ENCODE results near the gene KCNN3. TPM values are rescaled to one million over a fixed set of nuclear protein-coding genes. Genes with fewer than 3 reads are reported as not detected.

The KCNN3 gene
- total and polyA plus RNA-seq, 8 donors: 1.9 to 3.1 (median 2.3) TPM

DNA sequence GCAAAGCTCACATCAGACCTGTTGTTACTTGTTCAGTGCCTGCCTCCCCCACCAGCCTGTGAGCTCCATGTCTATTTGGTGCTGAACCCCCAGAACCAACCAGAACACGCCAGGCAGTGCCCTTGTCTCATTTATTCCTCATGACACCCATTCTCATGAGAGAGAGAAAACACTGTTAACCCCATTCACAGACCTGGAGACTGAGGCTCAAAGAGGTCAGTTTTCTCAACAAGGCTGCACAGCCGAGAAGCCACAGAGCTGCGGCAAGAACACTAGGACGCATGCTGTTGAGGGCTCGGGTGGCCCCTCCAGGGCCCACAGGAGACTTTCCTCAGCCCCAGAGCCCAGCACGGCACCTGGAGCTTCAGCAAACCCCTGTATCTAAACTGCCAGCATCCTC lies 13.1 kb downstream of the KCNN3 start:
- intact Hi-C loops (cut with DNase I): no loop called here
- ATAC-seq (no peak), DNase-seq (no peak)
- no peak overlapping the region for H3K27ac ChIP-seq
- no peak overlapping the region for H3K4me3 ChIP-seq
- TF ChIP-seq, protein P1, sequence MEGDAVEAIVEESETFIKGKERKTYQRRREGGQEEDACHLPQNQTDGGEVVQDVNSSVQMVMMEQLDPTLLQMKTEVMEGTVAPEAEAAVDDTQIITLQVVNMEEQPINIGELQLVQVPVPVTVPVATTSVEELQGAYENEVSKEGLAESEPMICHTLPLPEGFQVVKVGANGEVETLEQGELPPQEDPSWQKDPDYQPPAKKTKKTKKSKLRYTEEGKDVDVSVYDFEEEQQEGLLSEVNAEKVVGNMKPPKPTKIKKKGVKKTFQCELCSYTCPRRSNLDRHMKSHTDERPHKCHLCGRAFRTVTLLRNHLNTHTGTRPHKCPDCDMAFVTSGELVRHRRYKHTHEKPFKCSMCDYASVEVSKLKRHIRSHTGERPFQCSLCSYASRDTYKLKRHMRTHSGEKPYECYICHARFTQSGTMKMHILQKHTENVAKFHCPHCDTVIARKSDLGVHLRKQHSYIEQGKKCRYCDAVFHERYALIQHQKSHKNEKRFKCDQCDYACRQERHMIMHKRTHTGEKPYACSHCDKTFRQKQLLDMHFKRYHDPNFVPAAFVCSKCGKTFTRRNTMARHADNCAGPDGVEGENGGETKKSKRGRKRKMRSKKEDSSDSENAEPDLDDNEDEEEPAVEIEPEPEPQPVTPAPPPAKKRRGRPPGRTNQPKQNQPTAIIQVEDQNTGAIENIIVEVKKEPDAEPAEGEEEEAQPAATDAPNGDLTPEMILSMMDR (IDR thresholded peaks at IDR 0.05): no peak
- no peaks in the 10 kb centered on the region for H3K9me3 ChIP-seq
- H3K27me3 ChIP-seq: no peaks in the 10 kb centered on the region
- no peaks in the 10 kb centered on the region for H3K4me1 ChIP-seq
- H3K36me3 ChIP-seq: no peaks in the 10 kb centered on the region

DNA sequence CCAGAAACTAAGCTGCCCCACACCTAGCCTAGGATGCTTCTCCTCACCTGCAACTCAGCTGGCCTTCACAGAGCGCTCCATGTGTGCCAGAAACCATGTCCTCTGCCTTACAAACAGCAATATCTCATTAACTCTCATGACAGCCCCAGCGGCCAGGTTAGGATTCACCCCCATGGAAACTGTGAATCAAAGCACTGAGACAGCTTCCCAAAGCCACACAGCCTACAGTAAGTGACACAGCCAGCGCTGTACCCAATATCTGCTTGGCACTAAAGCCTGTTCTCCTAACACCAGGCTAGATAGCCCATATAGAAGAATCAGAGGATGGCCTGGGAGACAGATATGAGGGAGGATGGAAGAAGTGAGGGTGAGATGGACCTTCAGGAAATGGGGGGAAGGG lies 13.5 kb downstream of the KCNN3 start:
- intact Hi-C loops (cut with DNase I): no loop called here

DNA sequence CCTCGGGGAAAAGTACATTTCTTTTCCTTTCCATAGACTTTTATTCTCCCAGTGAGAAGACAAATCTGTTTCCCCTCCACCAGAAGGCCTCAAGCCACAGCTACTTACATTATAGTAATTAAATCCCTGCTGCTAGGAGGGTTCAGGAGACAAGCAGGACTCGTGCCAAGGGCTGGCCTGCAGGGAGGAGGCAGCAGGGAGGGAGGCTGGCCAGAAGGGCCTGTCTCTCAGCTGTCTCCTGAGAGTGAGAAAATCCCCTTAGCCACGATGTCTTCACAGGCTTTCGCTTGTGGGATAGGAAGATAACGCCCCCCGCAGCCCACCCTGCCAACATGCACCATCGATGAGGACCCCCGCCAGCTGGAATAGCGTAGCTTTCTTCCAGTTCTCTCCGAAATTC lies 14.0 kb downstream of the KCNN3 start:
- no peaks in the 10 kb centered on the region for H3K4me1 ChIP-seq
- H3K27ac ChIP-seq: no peak overlapping the region
- no peak overlapping the region for H3K4me3 ChIP-seq
- ATAC-seq (no peak), DNase-seq (peak in 1 of 4 donors; percentile 65)
- intact Hi-C loops (cut with DNase I): no loop called here
- TF ChIP-seq, protein P1 (IDR thresholded peaks at IDR 0.05): no peak
- no peaks in the 10 kb centered on the region for H3K36me3 ChIP-seq
- no peaks in the 10 kb centered on the region for H3K9me3 ChIP-seq
- H3K27me3 ChIP-seq: no peaks in the 10 kb centered on the region

More for the DNA sequence above, 13.5 kb downstream of the KCNN3 start:
- Histone ChIP-seq H3K27me3 (no peaks in the 10 kb centered on the region), H3K27ac (no peak overlapping the region), H3K4me1 (no peaks in the 10 kb centered on the region), H3K4me3 (no peak overlapping the region), H3K9me3 (no peaks in the 10 kb centered on the region), H3K36me3 (no peaks in the 10 kb centered on the region)
- no peak for ATAC-seq
- no peak for DNase-seq
- TF ChIP-seq, protein P1 (IDR thresholded peaks at IDR 0.05): no peak

DNA sequence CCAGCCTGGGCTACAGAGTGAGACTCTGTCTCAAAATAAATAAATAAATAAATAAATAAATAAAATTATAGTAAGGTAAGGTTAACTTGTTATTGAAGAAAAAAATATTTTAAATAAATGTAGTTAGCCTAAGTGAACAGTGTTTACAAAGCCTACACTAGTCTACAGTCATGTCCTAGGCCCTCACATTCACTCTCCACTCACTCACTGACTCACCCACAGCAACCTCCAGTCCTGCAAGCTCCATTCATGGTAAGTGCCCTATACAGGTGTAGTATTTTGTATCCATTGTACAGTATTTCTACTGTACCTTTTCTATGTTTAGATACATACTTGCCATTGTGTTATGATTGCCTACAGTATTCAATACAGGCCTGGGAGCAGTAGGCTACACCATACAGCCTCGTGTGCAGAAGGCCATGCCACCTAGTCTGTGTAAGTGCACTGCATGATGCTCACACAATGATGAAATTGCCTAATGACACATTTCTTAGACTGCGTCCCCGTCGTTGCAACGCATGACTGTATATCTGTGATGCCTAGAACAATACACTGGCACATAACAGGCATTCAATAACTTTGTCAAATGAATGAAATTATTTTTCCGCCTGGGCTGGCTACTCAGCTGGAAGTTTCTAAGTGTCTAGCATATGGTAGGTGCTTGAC lies 14.8 kb downstream of the KCNN3 start:
- intact Hi-C loops (cut with DNase I): no loop called here
- no peak overlapping the region for H3K4me3 ChIP-seq
- no peaks in the 10 kb centered on the region for H3K36me3 ChIP-seq
- TF ChIP-seq, protein P1 (IDR thresholded peaks at IDR 0.05): no peak
- H3K9me3 ChIP-seq: no peaks in the 10 kb centered on the region
- no peak overlapping the region for H3K27ac ChIP-seq
- no peaks in the 10 kb centered on the region for H3K27me3 ChIP-seq
- no peak for ATAC-seq
- no peaks in the 10 kb centered on the region for H3K4me1 ChIP-seq
- DNase-seq: no peak

DNA sequence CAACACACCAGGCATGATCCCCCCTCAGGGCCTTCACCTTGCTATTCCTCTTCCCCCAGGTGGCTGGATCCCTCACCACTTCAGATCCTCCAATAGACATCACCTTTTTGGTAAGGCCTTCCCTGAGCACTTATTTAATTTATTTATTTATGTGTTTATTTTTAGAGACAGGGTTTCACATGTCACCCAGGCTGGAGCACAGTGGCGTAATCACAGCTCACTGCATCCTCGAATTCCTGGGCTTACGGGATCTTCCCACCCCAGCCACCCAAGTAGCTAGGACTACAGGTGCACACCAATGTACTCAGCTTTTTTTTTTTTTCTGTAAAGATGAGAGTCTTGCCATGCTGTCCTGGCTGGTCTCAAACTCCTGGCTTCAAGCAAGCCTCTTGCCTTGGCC lies 17.2 kb downstream of the KCNN3 start:
- no peaks in the 10 kb centered on the region for H3K9me3 ChIP-seq
- no peak overlapping the region for H3K4me3 ChIP-seq
- no peaks in the 10 kb centered on the region for H3K27me3 ChIP-seq
- DNase-seq (no peak), ATAC-seq (no peak)
- TF ChIP-seq, protein P1 (IDR thresholded peaks at IDR 0.05): no peak
- intact Hi-C loops (cut with DNase I): no loop called here
- H3K27ac ChIP-seq: no peak overlapping the region
- peaks cover 0 to 4% of the 10 kb centered on the region in 2 donors for H3K4me1 ChIP-seq
- no peaks in the 10 kb centered on the region for H3K36me3 ChIP-seq

All from left lung (tissue), 10 donors.